B cell (primary cell): ENCODE measurements around the gene RBMS3.

ENCODE experiments used
- EZH2 ChIP-seq: IDR thresholded peaks from 2 replicates; pipeline ENCODE4 v1.6.1; 2012; ENCODE audit warnings: borderline replicate concordance, low read depth, mild to moderate bottlenecking, moderate library complexity, low read length; ENCODE audit not compliant: insufficient read depth, poor library complexity, severe bottlenecking
- TF ChIP-seq, protein P1 (sequence below): fragments of 200-600 bp; IDR thresholded peaks from one replicate; pipeline ENCODE4 v1.8.0; 2022; ENCODE audit warnings: antibody characterized with exemption, mild to moderate bottlenecking

DNA sequence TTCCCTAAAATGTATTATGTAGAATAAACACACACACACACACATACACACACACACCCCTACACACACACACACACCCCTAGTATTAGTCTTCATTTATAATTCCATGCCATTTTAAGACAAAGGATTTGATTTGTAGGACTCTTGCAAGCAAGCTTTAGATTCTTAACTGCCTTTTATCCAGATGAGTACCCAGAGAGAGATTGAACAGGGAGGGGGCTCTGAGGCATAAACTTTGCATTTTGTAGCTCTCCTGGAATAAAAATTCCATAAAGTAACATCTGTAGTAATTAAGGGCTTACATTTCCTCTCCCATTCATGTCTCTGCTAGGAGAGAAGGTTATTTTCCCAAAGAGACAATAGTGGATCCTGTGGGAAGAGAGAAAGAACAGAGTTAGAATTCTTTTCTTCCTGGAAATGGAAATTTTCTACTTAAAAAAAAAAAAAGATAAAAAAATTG lies 479.4 kb downstream of the RBMS3 start:
- TF ChIP-seq, protein P1, sequence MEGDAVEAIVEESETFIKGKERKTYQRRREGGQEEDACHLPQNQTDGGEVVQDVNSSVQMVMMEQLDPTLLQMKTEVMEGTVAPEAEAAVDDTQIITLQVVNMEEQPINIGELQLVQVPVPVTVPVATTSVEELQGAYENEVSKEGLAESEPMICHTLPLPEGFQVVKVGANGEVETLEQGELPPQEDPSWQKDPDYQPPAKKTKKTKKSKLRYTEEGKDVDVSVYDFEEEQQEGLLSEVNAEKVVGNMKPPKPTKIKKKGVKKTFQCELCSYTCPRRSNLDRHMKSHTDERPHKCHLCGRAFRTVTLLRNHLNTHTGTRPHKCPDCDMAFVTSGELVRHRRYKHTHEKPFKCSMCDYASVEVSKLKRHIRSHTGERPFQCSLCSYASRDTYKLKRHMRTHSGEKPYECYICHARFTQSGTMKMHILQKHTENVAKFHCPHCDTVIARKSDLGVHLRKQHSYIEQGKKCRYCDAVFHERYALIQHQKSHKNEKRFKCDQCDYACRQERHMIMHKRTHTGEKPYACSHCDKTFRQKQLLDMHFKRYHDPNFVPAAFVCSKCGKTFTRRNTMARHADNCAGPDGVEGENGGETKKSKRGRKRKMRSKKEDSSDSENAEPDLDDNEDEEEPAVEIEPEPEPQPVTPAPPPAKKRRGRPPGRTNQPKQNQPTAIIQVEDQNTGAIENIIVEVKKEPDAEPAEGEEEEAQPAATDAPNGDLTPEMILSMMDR, result no peak
- no peak for TF ChIP-seq EZH2
